LNCaP clone FGC (cell line): ENCODE measurements around the gene ANAPC2.

Experiments
- DNase-seq: peaks from one replicate; pipeline ENCODE4 v3.0.0-alpha.2; 2011; ENCODE audit warnings: low read depth
- H3K4me3 ChIP-seq: 2 replicates; pipeline ENCODE4 v1.5.1; 2011; ENCODE audit warnings: mild to moderate bottlenecking, low read depth, low read length, control low read depth
- TF ChIP-seq, protein P1 (sequence below): IDR thresholded peaks from 2 replicates; pipeline ENCODE4 v1.5.1; 2012; ENCODE audit warnings: mild to moderate bottlenecking; ENCODE audit not compliant: control insufficient read depth, insufficient read depth; ENCODE audit errors: extremely low read depth

ANAPC2 gene

DNA sequence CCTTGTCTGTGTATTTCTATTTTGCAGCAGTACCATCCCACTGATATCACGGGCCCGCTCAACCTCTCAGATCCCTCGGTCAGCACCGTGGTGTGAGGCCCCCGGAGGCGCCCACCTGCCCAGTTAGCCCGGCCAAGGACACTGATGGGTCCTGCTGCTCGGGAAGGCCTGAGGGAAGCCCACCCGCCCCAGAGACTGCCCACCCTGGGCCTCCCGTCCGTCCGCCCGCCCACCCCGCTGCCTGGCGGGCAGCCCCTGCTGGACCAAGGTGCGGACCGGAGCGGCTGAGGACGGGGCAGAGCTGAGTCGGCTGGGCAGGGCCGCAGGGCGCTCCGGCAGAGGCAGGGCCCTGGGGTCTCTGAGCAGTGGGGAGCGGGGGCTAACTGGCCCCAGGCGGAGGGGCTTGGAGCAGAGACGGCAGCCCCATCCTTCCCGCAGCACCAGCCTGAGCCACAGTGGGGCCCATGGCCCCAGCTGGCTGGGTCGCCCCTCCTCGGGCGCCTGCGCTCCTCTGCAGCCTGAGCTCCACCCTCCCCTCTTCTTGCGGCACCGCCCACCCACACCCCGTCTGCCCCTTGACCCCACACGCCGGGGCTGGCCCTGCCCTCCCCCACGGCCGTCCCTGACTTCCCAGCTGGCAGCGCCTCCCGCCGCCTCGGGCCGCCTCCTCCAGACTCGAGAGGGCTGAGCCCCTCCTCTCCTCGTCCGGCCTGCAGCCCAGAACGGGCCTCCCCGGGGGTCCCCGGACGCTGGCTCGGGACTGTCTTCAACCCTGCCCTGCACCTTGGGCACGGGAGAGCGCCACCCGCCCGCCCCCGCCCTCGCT is 20.4 kb downstream of the ANAPC2 start:
- peak overlapping the region; percentile 64 for H3K4me3 ChIP-seq
- TF ChIP-seq, protein P1, sequence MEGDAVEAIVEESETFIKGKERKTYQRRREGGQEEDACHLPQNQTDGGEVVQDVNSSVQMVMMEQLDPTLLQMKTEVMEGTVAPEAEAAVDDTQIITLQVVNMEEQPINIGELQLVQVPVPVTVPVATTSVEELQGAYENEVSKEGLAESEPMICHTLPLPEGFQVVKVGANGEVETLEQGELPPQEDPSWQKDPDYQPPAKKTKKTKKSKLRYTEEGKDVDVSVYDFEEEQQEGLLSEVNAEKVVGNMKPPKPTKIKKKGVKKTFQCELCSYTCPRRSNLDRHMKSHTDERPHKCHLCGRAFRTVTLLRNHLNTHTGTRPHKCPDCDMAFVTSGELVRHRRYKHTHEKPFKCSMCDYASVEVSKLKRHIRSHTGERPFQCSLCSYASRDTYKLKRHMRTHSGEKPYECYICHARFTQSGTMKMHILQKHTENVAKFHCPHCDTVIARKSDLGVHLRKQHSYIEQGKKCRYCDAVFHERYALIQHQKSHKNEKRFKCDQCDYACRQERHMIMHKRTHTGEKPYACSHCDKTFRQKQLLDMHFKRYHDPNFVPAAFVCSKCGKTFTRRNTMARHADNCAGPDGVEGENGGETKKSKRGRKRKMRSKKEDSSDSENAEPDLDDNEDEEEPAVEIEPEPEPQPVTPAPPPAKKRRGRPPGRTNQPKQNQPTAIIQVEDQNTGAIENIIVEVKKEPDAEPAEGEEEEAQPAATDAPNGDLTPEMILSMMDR = no peak
- DNase-seq = peak; percentile 52

DNA sequence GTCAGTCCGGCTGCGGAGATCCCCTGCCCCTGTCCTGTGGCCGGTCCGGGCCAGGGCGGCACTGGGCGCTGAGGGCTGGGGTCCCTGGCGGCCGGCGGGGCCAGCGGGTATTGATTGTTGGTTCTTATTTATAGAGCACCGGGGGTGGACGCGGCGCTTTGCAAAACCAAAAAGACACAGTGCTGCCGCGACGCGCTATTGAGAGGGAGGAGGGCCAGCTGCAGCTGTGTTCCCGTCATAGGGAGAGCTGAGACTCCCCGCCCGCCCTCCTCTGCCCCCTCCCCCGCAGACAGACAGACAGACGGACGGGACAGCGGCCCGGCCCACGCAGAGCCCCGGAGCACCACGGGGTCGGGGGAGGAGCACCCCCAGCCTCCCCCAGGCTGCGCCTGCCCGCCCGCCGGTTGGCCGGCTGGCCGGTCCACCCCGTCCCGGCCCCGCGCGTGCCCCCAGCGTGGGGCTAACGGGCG is 21.0 kb downstream of the ANAPC2 start:
- TF ChIP-seq, protein P1 = no peak
- H3K4me3 ChIP-seq = peak overlapping the region; percentile 64
- no peak for DNase-seq

DNA sequence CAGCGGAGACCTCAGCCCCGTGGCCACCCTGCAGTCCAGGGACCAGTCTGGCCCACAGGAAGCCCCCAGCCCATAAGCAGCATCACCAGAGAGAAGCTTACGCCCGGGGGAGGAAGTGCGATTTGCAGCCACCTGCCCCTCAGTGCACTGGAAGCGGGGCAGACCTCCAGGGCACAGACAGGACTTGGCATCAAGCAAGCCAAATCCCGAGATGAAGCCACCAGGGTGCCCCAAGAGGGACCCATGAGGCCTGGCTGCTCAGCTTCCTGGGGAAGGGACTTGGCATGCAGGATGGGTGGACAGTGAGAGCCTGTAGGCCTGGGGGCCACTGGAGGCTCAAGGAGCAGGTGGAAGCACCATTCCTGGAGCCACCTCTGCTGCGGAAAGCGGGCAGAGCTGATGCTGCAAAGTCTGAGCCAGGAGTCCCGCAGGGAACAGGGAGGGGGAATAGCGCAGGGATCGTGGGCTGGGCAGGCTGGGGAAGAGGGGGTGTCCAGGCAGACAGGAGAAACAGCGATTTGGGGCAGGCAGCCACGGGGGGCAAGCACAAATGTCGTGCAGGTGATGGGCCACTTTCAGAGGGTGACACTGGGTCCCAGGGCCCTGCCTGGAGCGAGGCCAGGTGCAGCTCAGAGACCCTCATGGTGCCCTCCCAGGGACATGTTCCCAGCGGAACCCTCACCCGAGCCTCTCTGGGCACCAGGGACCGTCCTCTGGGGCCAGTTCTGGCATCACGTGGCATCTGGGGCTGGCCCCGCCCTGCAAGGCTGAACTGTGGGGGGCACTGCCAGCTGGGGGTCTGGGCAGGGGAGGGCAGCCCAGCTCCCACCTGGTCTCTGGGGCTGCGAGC is 21.8 kb downstream of the ANAPC2 start:
- TF ChIP-seq, protein P1 = no peak
- H3K4me3 ChIP-seq = no peak overlapping the region
- no peak for DNase-seq

DNA sequence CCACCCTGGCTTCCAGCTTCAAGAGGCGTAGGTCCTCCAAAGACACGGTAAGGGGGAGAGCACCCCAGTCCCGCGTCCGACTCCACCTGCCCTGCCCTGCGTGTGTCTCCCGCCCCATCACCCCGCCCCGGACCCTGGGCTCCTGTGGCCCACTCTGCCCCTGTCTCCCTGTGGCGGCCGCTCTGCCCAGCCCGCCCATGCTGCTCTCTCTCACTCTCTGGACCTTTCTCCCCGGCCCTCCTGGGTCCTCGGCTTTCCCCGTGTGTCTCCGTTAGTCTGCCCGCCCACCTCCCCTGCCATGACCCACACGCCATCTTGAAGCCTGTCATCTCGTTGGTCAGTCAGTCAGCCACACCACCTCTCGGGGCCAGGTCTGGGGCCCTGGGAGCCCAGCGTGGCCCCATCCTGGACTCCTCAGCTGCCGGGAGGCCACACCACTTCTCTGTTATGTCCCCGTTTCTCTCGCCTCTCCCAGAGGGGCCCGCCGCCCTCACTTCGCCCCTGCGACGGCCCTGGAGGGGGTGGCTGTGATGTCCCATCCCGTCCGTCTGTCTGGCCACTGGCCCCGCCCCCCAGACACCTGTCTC is 23.0 kb downstream of the ANAPC2 start:
- TF ChIP-seq, protein P1 = no peak
- DNase-seq = no peak
- no peak overlapping the region for H3K4me3 ChIP-seq

DNA sequence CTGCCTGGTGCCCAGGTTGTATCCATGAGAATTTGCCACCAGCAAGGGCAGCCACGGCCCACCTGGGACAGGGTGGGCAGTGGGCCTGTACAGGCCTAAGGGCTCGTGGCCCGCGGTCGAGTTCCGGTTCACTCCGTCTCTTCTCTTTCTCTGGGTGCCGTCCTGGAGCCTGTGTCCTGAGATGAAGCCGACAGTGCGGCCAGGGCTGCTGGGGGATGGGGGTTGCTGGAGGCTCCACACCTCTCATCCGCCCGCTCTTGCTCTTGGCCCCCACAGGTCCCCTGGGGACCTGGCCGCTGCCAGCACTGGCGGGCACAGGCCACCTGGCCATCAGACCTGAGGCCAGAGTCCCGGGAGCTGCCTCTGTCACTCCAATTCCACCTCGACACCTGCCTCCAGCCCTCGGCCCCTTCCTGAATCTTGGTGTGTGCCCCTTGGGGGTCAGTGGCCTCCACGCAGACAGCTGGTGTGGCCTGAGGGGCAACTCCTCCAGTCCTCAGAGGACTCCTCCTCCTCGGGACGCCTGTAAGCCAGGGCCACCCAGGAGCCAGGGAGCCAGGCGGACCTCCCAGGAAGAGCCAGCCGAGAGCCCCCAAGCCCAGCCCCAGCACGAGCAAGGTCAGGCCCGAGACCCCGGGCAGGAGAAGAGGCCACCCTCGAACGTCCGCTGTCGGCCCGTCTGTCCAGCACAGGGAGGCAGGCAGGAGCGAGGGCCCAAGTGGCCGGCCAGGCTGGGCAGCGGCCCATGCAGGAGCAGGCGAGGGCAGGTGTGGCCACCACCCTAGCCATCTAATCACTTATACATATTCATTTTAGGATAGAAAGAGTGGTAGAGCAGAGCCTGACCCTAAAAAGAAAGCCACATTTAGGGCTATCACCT is 23.8 kb downstream of the ANAPC2 start:
- no peak overlapping the region for H3K4me3 ChIP-seq
- TF ChIP-seq, protein P1 = no peak
- no peak for DNase-seq

DNA sequence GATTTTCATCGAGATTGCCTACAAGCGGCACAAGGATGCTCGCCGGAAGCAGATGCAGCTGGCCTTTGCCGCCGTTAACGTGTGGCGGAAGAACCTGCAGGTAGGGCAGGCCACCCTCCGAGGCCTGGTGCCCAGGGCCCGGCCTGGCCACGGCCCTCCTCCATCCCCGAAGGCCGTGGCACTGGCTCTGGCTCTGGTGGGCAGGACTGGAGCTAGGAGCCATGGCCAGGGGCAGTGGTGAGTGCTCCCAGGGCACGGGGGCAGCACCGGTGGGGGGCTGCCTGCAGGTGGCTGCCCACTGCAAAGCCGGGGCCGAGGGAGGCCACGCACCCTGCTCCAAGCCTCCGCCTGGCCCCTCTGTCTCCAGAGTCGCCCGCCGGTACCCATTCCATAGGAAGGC is 24.6 kb downstream of the ANAPC2 start:
- no peak overlapping the region for H3K4me3 ChIP-seq
- DNase-seq = no peak
- TF ChIP-seq, protein P1 = no peak
